WTC11 (cell line): ENCODE data around the gene CGGBP1. TPM values are rescaled to one million over a fixed set of nuclear protein-coding genes. Genes with fewer than 3 reads are reported as not detected.

ENCODE experiments used
- ATAC-seq: fragments of 200-7000 bp; cut with Tn5 transposase; 2 replicates; pipeline ENCODE4 v1.10.0; 2021; ENCODE audit warnings: mild to moderate bottlenecking, moderate library complexity
- CTCF ChIA-PET: fragments of 300-600 bp; sonication (Branson Sonifier 250); formaldehyde crosslinking; loops from one replicate; lab custom pipeline; 2021; ENCODE audit warnings: antibody characterized with exemption; lab: Charles Lee
- POLR2A ChIA-PET: fragments of 350-600 bp; sonication (Branson Sonifier 250); formaldehyde crosslinking; loops from one replicate; lab custom pipeline; 2021; ENCODE audit warnings: antibody characterized with exemption; lab: Charles Lee
- DNase-seq: peaks from one replicate; pipeline ENCODE4 v3.0.0; 2021; ENCODE audit warnings: low spot score
- H3K27ac Mint-ChIP-seq: 2 replicates; pipeline ENCODE4 v1.8.0; 2021; ENCODE audit warnings: mixed read lengths
- H3K27me3 Mint-ChIP-seq: 2 replicates; pipeline ENCODE4 v1.8.0; 2021; ENCODE audit warnings: low read depth, mild to moderate bottlenecking, moderate library complexity, mixed read lengths
- H3K36me3 Mint-ChIP-seq: 2 replicates; pipeline ENCODE4 v1.8.0; 2021; ENCODE audit warnings: mixed read lengths
- H3K4me1 Mint-ChIP-seq: 2 replicates; pipeline ENCODE4 v1.8.0; 2022; ENCODE audit warnings: mixed read lengths
- H3K4me3 Mint-ChIP-seq: 2 replicates; pipeline ENCODE4 v1.8.0; 2021; ENCODE audit warnings: mild to moderate bottlenecking, moderate library complexity, mixed read lengths
- H3K9me3 Mint-ChIP-seq: 2 replicates; pipeline ENCODE4 v1.8.0; 2021; ENCODE audit warnings: mixed read lengths
- CREB1 ChIP-seq: sonication (generic); formaldehyde crosslinking; IDR thresholded peaks from 2 replicates; pipeline ENCODE4 v1.8.0; 2023; ENCODE audit warnings: mild to moderate bottlenecking, missing genetic modification reagents
- CREM ChIP-seq: sonication (generic); formaldehyde crosslinking; IDR thresholded peaks from 2 replicates; pipeline ENCODE4 v1.8.1; 2022; ENCODE audit warnings: mild to moderate bottlenecking, missing genetic modification reagents, moderate library complexity
- EMX1 ChIP-seq: fragments of 250-450 bp; sonication (Bioruptor Pico); IDR thresholded peaks from 2 replicates; pipeline ENCODE4 v1.8.0; 2021; ENCODE audit warnings: mild to moderate bottlenecking
- ERG ChIP-seq: fragments of 250-450 bp; sonication (Bioruptor Pico); IDR thresholded peaks from 2 replicates; pipeline ENCODE4 v1.8.0; 2021; ENCODE audit warnings: mild to moderate bottlenecking
- FOXJ3 ChIP-seq: sonication (generic); formaldehyde crosslinking; IDR thresholded peaks from 2 replicates; pipeline ENCODE4 v1.9.0; 2021; ENCODE audit warnings: missing genetic modification reagents, mild to moderate bottlenecking, borderline replicate concordance
- GABPB1 ChIP-seq: sonication (generic); formaldehyde crosslinking; IDR thresholded peaks from 2 replicates; pipeline ENCODE4 v1.8.1; 2023; ENCODE audit warnings: mild to moderate bottlenecking, missing genetic modification reagents
- IRF2 ChIP-seq: sonication (generic); formaldehyde crosslinking; IDR thresholded peaks from 2 replicates; pipeline ENCODE4 v1.8.0; 2022; ENCODE audit warnings: low read depth, missing genetic modification reagents, borderline replicate concordance
- KAT7 ChIP-seq: sonication (generic); formaldehyde crosslinking; IDR thresholded peaks from 2 replicates; pipeline ENCODE4 v1.8.1; 2023; ENCODE audit warnings: missing genetic modification reagents, mild to moderate bottlenecking, borderline replicate concordance
- MAX ChIP-seq: sonication (generic); formaldehyde crosslinking; IDR thresholded peaks from 2 replicates; pipeline ENCODE4 v1.8.0; 2022; ENCODE audit warnings: mild to moderate bottlenecking, missing genetic modification reagents
- NFATC4 ChIP-seq: fragments of 250-450 bp; sonication (Bioruptor Pico); IDR thresholded peaks from 2 replicates; pipeline ENCODE4 v1.9.0; 2021; ENCODE audit warnings: mild to moderate bottlenecking
- NR3C1 ChIP-seq: sonication (generic); formaldehyde crosslinking; conservative IDR thresholded peaks from 2 replicates; pipeline ENCODE4 v1.8.1; 2023; ENCODE audit warnings: low read depth, mild to moderate bottlenecking, missing genetic modification reagents
- PREB ChIP-seq: sonication (generic); formaldehyde crosslinking; IDR thresholded peaks from 2 replicates; pipeline ENCODE4 v1.8.1; 2022; ENCODE audit warnings: mild to moderate bottlenecking, missing genetic modification reagents, moderate library complexity, borderline replicate concordance
- RORB ChIP-seq: fragments of 250-450 bp; sonication (Bioruptor Pico); IDR thresholded peaks from 2 replicates; pipeline ENCODE4 v1.9.0; 2021; ENCODE audit warnings: mild to moderate bottlenecking
- SMAD3 ChIP-seq: sonication (generic); formaldehyde crosslinking; IDR thresholded peaks from 2 replicates; pipeline ENCODE4 v1.8.0; 2022; ENCODE audit warnings: missing genetic modification reagents, mild to moderate bottlenecking, borderline replicate concordance
- TEAD4 ChIP-seq: sonication (generic); formaldehyde crosslinking; IDR thresholded peaks from 2 replicates; pipeline ENCODE4 v1.8.0; 2022; ENCODE audit warnings: mild to moderate bottlenecking, missing genetic modification reagents
- TP53 ChIP-seq: sonication (generic); formaldehyde crosslinking; IDR thresholded peaks from 2 replicates; pipeline ENCODE4 v1.8.1; 2023; ENCODE audit warnings: mild to moderate bottlenecking, missing genetic modification reagents
- USF1 ChIP-seq: sonication (generic); formaldehyde crosslinking; IDR thresholded peaks from 2 replicates; pipeline ENCODE4 v1.8.0; 2022; ENCODE audit warnings: mild to moderate bottlenecking, missing genetic modification reagents
- ZNF232 ChIP-seq: sonication (generic); formaldehyde crosslinking; IDR thresholded peaks from 2 replicates; pipeline ENCODE4 v1.8.0; 2022; ENCODE audit warnings: mild to moderate bottlenecking, missing genetic modification reagents
- ZNF263 ChIP-seq: sonication (generic); formaldehyde crosslinking; IDR thresholded peaks from 2 replicates; pipeline ENCODE4 v1.8.1; 2022; ENCODE audit warnings: low read depth, mild to moderate bottlenecking, moderate library complexity, missing genetic modification reagents
- ZNF512 ChIP-seq: sonication (generic); formaldehyde crosslinking; IDR thresholded peaks from 2 replicates; pipeline ENCODE4 v1.8.1; 2022; ENCODE audit warnings: missing genetic modification reagents, borderline replicate concordance
- ZSCAN18 ChIP-seq: fragments of 250-450 bp; sonication (Bioruptor Pico); IDR thresholded peaks from 2 replicates; pipeline ENCODE4 v2.1.2; 2022; ENCODE audit warnings: mild to moderate bottlenecking, moderate library complexity
- total RNA-seq: library from RNA; stranded (reverse); gene quantifications from 3 replicates; pipeline ENCODE4 v1.2.3, GENCODE V29; 2021
- TF ChIP-seq, protein P1 (sequence below): fragments of 250-450 bp; sonication (Bioruptor Pico); IDR thresholded peaks from 2 replicates; pipeline ENCODE4 v1.9.0; 2021; ENCODE audit warnings: mild to moderate bottlenecking
- TF ChIP-seq, protein P2 (sequence below): sonication (generic); formaldehyde crosslinking; IDR thresholded peaks from 2 replicates; pipeline ENCODE4 v1.8.1; 2022; ENCODE audit warnings: low read depth, mild to moderate bottlenecking, moderate library complexity, missing genetic modification reagents, borderline replicate concordance
- TF ChIP-seq, protein P3 (sequence below): sonication (generic); formaldehyde crosslinking; IDR thresholded peaks from 2 replicates; pipeline ENCODE4 v1.8.0; 2022; ENCODE audit warnings: mild to moderate bottlenecking, missing genetic modification reagents
- TF ChIP-seq, protein P4 (sequence below): sonication (generic); formaldehyde crosslinking; IDR thresholded peaks from 2 replicates; pipeline ENCODE4 v1.8.1; 2022; ENCODE audit warnings: mild to moderate bottlenecking, moderate library complexity, missing genetic modification reagents

CGGBP1 gene
- total RNA-seq, 1 experiment from 2014 or later, result 57.6 TPM

DNA sequence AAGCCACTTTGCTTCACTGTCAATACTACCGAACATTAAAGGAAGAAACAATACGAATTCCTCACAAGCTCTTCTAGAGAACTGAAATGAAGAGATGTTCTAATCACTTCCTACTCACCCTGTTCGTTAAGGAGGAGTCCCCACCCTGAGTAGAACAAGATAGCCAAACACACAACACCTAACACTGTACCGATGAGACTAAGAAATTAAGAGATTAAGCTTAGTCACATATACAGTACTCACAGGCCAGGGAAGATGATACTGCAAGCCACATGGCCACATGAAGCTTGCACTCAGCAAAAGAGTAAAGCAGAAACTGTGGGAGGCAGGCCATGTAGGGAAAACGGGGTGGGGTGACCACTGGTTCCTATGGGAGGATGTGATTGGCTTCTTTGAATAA, 48.0 kb downstream of the CGGBP1 start:
- Mint-ChIP-seq H3K9me3 (no peaks in the 10 kb centered on the region), H3K4me3 (no peak overlapping the region), H3K36me3 (no peaks in the 10 kb centered on the region), H3K27ac (no peak overlapping the region), H3K27me3 (no peaks in the 10 kb centered on the region), H3K4me1 (no peaks in the 10 kb centered on the region)
- no peak for TF ChIP-seq ZNF512 (CRISPR knock-in tag)
- no peak for TF ChIP-seq KAT7 (CRISPR knock-in tag)
- TF ChIP-seq TP53 (CRISPR knock-in tag), result no peak
- no peak for TF ChIP-seq CREM
- TF ChIP-seq EMX1 (CRISPR knock-in tag), result no peak
- TF ChIP-seq TEAD4 (CRISPR knock-in tag), result no peak
- no peak for TF ChIP-seq ZSCAN18
- TF ChIP-seq, protein P1, sequence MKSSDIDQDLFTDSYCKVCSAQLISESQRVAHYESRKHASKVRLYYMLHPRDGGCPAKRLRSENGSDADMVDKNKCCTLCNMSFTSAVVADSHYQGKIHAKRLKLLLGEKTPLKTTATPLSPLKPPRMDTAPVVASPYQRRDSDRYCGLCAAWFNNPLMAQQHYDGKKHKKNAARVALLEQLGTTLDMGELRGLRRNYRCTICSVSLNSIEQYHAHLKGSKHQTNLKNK (CRISPR knock-in tag), result no peak
- TF ChIP-seq USF1, result no peak
- TF ChIP-seq, protein P2, sequence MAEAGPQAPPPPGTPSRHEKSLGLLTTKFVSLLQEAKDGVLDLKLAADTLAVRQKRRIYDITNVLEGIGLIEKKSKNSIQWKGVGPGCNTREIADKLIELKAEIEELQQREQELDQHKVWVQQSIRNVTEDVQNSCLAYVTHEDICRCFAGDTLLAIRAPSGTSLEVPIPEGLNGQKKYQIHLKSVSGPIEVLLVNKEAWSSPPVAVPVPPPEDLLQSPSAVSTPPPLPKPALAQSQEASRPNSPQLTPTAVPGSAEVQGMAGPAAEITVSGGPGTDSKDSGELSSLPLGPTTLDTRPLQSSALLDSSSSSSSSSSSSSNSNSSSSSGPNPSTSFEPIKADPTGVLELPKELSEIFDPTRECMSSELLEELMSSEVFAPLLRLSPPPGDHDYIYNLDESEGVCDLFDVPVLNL (CRISPR knock-in tag), result no peak
- TF ChIP-seq PREB (CRISPR knock-in tag), result no peak
- POLR2A ChIA-PET, result no interaction called here
- ATAC-seq, result no peak
- CTCF ChIA-PET, result no interaction called here
- DNase-seq, result no peak

GRCh38 chr3:88009066-88009465, 49.7 kb downstream of the CGGBP1 start:
- Mint-ChIP-seq H3K4me1 (no peaks in the 10 kb centered on the region), H3K27ac (no peak overlapping the region), H3K36me3 (no peaks in the 10 kb centered on the region), H3K27me3 (no peaks in the 10 kb centered on the region), H3K9me3 (no peaks in the 10 kb centered on the region), H3K4me3 (no peak overlapping the region)
- ChIA-PET CTCF (no interaction called here), POLR2A (no interaction called here)
- DNase-seq, result no peak
- ATAC-seq, result no peak
- no peak for TF ChIP-seq SMAD3 (CRISPR knock-in tag)
- TF ChIP-seq NFATC4 (CRISPR knock-in tag), result no peak
- TF ChIP-seq EMX1 (CRISPR knock-in tag), result no peak
- TF ChIP-seq FOXJ3, result no peak
- TF ChIP-seq ZNF263 (CRISPR knock-in tag), result no peak
- no peak for TF ChIP-seq ZNF232 (CRISPR knock-in tag)
- no peak for TF ChIP-seq IRF2 (CRISPR knock-in tag)
- TF ChIP-seq, protein P3, sequence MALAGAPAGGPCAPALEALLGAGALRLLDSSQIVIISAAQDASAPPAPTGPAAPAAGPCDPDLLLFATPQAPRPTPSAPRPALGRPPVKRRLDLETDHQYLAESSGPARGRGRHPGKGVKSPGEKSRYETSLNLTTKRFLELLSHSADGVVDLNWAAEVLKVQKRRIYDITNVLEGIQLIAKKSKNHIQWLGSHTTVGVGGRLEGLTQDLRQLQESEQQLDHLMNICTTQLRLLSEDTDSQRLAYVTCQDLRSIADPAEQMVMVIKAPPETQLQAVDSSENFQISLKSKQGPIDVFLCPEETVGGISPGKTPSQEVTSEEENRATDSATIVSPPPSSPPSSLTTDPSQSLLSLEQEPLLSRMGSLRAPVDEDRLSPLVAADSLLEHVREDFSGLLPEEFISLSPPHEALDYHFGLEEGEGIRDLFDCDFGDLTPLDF (CRISPR knock-in tag), result no peak
- TF ChIP-seq GABPB1 (CRISPR knock-in tag), result no peak
- TF ChIP-seq, protein P4, sequence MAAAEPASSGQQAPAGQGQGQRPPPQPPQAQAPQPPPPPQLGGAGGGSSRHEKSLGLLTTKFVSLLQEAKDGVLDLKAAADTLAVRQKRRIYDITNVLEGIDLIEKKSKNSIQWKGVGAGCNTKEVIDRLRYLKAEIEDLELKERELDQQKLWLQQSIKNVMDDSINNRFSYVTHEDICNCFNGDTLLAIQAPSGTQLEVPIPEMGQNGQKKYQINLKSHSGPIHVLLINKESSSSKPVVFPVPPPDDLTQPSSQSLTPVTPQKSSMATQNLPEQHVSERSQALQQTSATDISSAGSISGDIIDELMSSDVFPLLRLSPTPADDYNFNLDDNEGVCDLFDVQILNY (CRISPR knock-in tag), result no peak
- no peak for TF ChIP-seq NR3C1 (CRISPR knock-in tag)
- TF ChIP-seq, protein P1 (CRISPR knock-in tag), result no peak
- no peak for TF ChIP-seq MAX (CRISPR knock-in tag)
- no peak for TF ChIP-seq ERG (CRISPR knock-in tag)
- TF ChIP-seq CREB1 (CRISPR knock-in tag), result no peak
- TF ChIP-seq RORB (CRISPR knock-in tag), result no peak
